Common myeloid progenitor, CD34-positive (primary cell): ENCODE results near the gene SEPTIN11.

Source experiments
- CTCF ChIA-PET: fragments of 350-600 bp; sonication (Branson Sonifier 250); formaldehyde crosslinking; loops from one replicate; lab custom pipeline; 2021; ENCODE audit warnings: antibody characterized with exemption; lab: Charles Lee
- POLR2A ChIA-PET: fragments of 350-600 bp; sonication (Branson Sonifier 250); formaldehyde crosslinking; loops from one replicate; lab custom pipeline; 2021; ENCODE audit warnings: antibody characterized with exemption; lab: Charles Lee
- DNase-seq, 3 donors: peaks; one replicate each; pipeline versions ENCODE4 v3.0.0 to v3.0.0-alpha.2; 2013
- H3K27ac ChIP-seq, 2 experiments: 1 replicate in 1 of 2; 2 replicates in 1 of 2; pipeline ENCODE4 v1.7.0; 2013; ENCODE audit warnings: inconsistent platforms in 2 of 2, low read length in 2 of 2, mild to moderate bottlenecking in 2 of 2, low read depth in 1 of 2, moderate library complexity in 1 of 2; ENCODE audit not compliant: severe bottlenecking in 2 of 2, insufficient read depth in 1 of 2, poor library complexity in 1 of 2
- H3K27me3 ChIP-seq, 5 experiments: replicated peaks in 2 of 5; 1 replicate in 3 of 5; 2 replicates in 2 of 5; pipeline versions ENCODE4 v1.6.1 to v1.7.0; 2013; ENCODE audit warnings: low read length in 4 of 5, mild to moderate bottlenecking in 2 of 5, moderate library complexity in 2 of 5, inconsistent platforms in 1 of 5; ENCODE audit not compliant: insufficient read depth in 5 of 5, control insufficient read depth in 4 of 5
- H3K36me3 ChIP-seq, 4 experiments: 1 replicate in 2 of 4; 2 replicates in 2 of 4; pipeline versions ENCODE4 v1.6.1 to v1.7.0; 2013; ENCODE audit warnings: low read length in 3 of 4, control low read depth in 1 of 4, mild to moderate bottlenecking in 1 of 4; ENCODE audit not compliant: control insufficient read depth in 4 of 4, insufficient read depth in 4 of 4
- H3K4me1 ChIP-seq, 4 experiments: 1 replicate in 3 of 4; 2 replicates in 1 of 4; pipeline versions ENCODE4 v1.6.1 to v1.7.1; 2013; ENCODE audit warnings: low read length in 3 of 4, mild to moderate bottlenecking in 3 of 4, control low read depth in 1 of 4, inconsistent platforms in 1 of 4, moderate library complexity in 1 of 4; ENCODE audit not compliant: control insufficient read depth in 4 of 4, insufficient read depth in 4 of 4; ENCODE audit errors: control extremely low read depth in 1 of 4
- H3K4me3 ChIP-seq, 7 experiments: 1 replicate in 4 of 7; 2 replicates in 3 of 7; pipeline versions ENCODE4 v1.5.1 to v1.7.0; 2013; ENCODE audit warnings: mild to moderate bottlenecking in 7 of 7, low read length in 6 of 7, moderate library complexity in 6 of 7, inconsistent platforms in 2 of 7, low read depth in 2 of 7, control low read depth in 1 of 7; ENCODE audit not compliant: insufficient read depth in 4 of 7, control insufficient read depth in 1 of 7; ENCODE audit errors: extremely low read depth in 1 of 7
- H3K9me3 ChIP-seq, 5 experiments: 1 replicate in 4 of 5; 2 replicates in 1 of 5; pipeline versions ENCODE4 v1.6.1 to v1.7.1; 2013; ENCODE audit warnings: low read length in 4 of 5, mild to moderate bottlenecking in 2 of 5, inconsistent platforms in 1 of 5, low read depth in 1 of 5, moderate library complexity in 1 of 5; ENCODE audit not compliant: control insufficient read depth in 4 of 5, insufficient read depth in 2 of 5; ENCODE audit errors: control extremely low read depth in 1 of 5
- WGBS: methylation state at CpG from one replicate; pipeline ENCODE4 v1.1.5; 2013; ENCODE audit not compliant: insufficient coverage; 5-methylcytosine and 5-hydroxymethylcytosine counted together

Gene SEPTIN11

GRCh38 chr4:76998251-76998901 is 48.8 kb downstream of the SEPTIN11 start:
- Histone ChIP-seq H3K27me3 (no peaks in the 10 kb centered on the region), H3K4me1 (peaks cover 6 to 29% (median 11%) of the 10 kb centered on the region in 4 experiments), H3K36me3 (peaks cover 12 to 48% (median 27%) of the 10 kb centered on the region in 4 experiments), H3K27ac (no peak overlapping the region), H3K9me3 (no peaks in the 10 kb centered on the region), H3K4me3 (no peak overlapping the region)
- ChIA-PET POLR2A (no interaction called here), CTCF (interaction anchor here (1.0 kb wide), 1 partner anchor 11 kb away, joined by 3 read pairs; no protein-coding TSS in a partner anchor)
- 93% methylated on average over 6 of the region's 8 CpGs for WGBS
- no peak for DNase-seq
